Fibroblast of skin of left biceps (primary cell): ENCODE measurements around the gene TNRC6B.
"Not testable (repeated sequence)": the region's sequence is repeated elsewhere in the genome, so short reads cannot be mapped to it uniquely, and the experiment has no call there.

Source experiments
- DNase-seq, 2 experiments: peaks; one replicate each; pipeline ENCODE4 v3.0.0-alpha.2; 2013; ENCODE audit warnings: low read depth in 2 of 2

Gene TNRC6B, protein sequence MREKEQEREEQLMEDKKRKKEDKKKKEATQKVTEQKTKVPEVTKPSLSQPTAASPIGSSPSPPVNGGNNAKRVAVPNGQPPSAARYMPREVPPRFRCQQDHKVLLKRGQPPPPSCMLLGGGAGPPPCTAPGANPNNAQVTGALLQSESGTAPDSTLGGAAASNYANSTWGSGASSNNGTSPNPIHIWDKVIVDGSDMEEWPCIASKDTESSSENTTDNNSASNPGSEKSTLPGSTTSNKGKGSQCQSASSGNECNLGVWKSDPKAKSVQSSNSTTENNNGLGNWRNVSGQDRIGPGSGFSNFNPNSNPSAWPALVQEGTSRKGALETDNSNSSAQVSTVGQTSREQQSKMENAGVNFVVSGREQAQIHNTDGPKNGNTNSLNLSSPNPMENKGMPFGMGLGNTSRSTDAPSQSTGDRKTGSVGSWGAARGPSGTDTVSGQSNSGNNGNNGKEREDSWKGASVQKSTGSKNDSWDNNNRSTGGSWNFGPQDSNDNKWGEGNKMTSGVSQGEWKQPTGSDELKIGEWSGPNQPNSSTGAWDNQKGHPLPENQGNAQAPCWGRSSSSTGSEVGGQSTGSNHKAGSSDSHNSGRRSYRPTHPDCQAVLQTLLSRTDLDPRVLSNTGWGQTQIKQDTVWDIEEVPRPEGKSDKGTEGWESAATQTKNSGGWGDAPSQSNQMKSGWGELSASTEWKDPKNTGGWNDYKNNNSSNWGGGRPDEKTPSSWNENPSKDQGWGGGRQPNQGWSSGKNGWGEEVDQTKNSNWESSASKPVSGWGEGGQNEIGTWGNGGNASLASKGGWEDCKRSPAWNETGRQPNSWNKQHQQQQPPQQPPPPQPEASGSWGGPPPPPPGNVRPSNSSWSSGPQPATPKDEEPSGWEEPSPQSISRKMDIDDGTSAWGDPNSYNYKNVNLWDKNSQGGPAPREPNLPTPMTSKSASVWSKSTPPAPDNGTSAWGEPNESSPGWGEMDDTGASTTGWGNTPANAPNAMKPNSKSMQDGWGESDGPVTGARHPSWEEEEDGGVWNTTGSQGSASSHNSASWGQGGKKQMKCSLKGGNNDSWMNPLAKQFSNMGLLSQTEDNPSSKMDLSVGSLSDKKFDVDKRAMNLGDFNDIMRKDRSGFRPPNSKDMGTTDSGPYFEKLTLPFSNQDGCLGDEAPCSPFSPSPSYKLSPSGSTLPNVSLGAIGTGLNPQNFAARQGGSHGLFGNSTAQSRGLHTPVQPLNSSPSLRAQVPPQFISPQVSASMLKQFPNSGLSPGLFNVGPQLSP (N-terminal part only)

GRCh38 chr22:40177738-40178416 lies at the start of gene TNRC6B:
TNRC6B (plus strand) TSS chr22:40177925; CDS start chr22:40178136, 211 bp downstream.
- DNase-seq: peak; percentile 93

DNA sequence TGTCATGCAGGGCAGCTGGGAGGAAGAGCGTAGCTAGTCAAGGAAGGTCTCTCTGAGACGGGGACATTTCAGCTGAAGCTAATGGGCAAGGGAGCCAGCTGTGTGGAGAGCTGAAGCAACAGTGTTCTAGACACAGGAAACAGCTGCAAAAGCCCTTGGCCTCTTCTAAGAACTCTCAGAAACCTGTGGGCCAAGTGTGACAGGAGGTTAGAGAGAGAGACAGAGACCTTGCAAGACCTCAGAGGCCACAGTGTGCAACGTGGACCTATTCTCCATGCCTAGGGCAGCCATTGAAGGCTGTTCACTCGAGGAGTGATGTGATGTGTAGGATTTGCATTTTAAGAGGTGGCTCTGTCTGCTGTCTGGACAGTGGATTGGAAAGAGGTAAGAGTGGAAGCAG lies 48.7 kb upstream of the TNRC6B start:
- no peak for DNase-seq

GRCh38 chr22:40137132-40137531 lies 40.6 kb upstream of the TNRC6B start:
- DNase-seq: no peak

GRCh38 chr22:40138866-40139265 lies 38.9 kb upstream of the TNRC6B start:
- DNase-seq: no peak

GRCh38 chr22:40147388-40148176 lies 30.1 kb upstream of the TNRC6B start:
- no peak for DNase-seq

GRCh38 chr22:40153192-40153591 lies 24.5 kb upstream of the TNRC6B start:
- no peak for DNase-seq

GRCh38 chr22:40153705-40154104 lies 24.0 kb upstream of the TNRC6B start:
- DNase-seq: no peak

- no peak for DNase-seq
These were observed 21.7 kb upstream of the TNRC6B start for GRCh38 chr22:40156001-40156516.

- not testable (repeated sequence) for DNase-seq
These were observed 21.0 kb upstream of the TNRC6B start for GRCh38 chr22:40156682-40157081.

GRCh38 chr22:40157330-40157945 lies 20.3 kb upstream of the TNRC6B start:
- no peak for DNase-seq

DNA sequence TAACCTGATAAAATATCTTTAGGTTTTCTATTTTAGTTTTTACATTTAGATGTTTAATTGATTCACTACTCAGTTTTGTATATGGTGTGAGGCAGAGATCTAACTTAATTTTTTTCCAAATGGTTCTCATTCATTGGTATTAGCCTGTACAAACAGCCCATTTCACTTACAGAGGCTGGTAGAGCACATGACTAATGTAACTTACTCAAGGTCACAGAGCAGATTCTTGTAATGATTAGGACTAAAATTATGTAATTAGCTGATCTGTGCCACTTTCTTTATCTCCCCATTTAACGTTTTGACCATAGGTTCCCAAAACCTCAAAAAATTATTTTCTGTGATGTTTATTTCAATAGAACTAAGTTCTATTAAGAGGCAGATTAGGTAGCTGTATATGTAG lies 16.5 kb upstream of the TNRC6B start:
- no peak for DNase-seq

GRCh38 chr22:40165537-40165936 lies 12.2 kb upstream of the TNRC6B start:
- DNase-seq: not testable (repeated sequence)

DNA sequence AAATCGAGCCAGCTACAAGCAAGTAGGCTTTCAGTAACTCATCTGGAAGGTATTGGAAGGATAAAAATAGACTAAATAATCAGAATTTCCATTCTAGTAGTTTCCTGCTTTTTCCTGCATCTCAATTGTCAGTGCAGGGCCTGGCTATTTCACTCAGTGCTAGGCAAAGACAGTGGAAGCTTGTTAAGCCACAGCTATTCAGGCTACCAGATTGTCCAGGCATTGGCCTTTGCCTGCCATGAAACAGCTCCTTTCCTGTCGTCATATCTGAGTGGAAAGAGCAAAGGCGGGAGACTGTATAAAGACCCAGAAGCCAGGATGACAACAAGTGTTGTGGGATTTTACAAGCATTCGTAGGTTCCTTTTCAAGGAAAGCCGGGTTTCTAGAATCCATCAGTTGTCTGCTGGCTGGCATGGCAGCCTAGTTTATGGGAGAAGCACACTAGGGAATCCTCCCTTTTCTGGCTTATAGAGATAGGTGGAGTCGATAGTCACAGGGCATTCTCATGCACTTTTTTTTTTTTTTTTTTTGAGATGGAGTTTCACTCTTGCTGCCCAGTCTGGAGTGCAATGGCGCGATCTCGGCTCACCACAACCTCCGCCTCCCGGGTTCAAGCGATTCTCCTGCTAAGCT lies 2.0 kb upstream of the TNRC6B start:
- DNase-seq: peak; percentile 45 to 48

DNA sequence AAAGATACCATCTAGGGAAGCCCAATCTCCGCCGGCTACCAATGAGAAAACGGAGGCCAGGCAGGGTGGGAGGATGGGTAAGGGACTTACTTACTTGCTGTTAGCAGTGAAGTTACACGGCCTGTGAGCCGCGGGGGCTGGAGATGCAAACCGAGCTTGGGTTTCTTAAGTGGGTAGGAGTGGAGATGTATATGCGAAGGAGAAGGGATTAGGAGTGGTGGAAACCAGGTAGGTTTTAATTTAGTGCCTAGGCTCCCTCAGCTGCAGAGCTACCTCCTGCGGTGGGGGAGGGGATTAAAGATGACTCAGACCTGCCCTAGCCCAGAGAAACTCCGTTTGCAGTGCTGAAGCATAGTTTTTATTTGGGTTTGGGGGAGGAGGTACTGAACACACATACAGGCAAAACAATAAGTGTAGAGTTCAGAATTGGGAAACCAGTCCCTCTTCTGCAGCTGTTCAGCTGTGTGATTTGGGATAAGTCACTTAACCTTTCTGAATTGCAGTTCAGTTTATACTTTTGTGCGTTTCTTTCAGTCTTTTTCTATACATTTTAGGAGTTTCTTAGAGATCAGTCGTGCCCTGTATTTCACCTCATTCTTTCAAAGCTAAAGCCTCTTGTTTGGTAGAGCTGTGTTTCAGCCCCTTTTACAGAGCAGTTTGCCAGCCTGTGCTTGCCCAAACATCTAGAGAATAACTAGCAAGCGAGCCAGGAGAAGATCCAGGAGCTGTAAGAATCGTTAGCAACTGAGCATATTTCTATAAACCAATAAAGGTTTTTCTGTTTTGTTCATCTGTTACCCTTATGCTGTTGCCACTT lies 596 bp upstream of the TNRC6B start:
- DNase-seq: no peak

DNA sequence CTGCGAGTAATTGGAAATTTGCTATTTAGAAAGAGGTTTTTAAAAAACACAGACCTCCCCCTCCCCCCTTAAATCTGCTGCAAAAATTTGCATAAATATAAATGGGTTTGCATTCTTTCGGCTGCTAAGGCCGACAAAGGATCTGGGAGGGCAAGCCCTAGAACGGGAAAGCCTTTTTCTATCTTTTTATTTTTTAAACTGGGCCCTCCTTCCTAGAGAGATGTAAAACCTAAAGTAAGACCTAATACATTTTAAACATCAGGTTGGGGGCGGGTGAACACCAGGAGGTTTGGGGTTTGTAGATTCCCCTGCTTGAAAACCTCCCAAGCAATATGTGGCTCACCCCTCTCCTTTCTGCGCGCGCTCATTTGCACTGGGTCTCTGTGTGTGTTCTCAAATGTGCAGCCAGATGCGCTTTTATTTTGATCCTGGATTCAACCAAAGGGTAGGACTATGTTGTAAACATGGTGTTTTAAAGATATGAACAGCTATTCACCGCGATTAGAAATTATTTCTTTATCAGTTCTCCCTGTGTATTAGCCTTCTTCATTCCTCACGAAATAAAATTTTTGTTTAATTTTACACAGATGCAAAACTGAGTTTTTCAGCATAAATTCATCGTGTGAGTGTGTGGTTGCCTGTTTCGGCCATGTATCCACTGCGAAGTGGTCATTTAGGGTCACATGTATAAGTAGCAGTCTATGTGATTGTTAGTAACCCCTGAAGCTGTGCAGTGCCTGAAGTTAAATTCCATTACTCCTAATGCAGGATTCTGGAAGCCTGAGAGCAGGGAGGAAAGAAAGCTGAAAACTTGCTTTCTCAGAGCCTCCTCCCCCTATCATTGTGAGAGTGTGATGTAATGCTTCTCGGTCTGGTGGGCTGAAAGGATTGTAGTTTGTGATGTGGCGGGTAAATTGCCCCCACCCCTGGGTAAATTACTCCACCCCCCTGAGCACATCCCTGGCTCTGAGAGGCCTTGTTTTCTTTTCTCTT lies 988 bp downstream of the TNRC6B start:
- peak in 1 of 2 experiments; percentile 39 for DNase-seq

- no peak for DNase-seq
These were observed 1.8 kb downstream of the TNRC6B start for GRCh38 chr22:40179526-40179925.

- DNase-seq: no peak
These were observed 2.7 kb downstream of the TNRC6B start for GRCh38 chr22:40180403-40180802.
